GM19463 (cell line): ENCODE data around the gene NAMPT.
"Not testable (repeated sequence)": the region's sequence is repeated elsewhere in the genome, so short reads cannot be mapped to it uniquely, and the experiment has no call there.

Source experiments
- ATAC-seq: cut with Tn5 transposase; IDR thresholded peaks from one replicate; pipeline ENCODE4 v1.9.1; 2021; ENCODE audit warnings: mild to moderate bottlenecking, moderate library complexity; ENCODE audit not compliant: unreplicated experiment

The NAMPT gene

DNA sequence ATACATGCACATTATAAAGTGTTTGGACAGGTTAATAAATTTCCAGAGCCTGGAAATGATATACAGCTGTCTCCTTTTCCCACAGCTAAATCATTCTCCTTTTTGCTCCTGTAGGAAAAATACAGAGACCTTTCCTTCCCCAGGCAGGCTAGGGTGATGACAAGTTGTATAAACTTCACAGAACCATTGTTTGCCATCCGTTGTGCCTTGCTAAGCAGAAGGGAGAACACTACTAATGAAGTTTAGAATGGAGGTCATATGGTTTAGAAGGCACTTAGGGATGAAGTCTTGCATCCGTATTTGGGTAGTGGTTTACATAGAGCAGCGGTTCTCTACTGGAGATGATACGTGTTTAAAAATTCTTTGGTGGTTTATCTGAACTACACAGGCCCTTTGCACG is 46.0 kb downstream of the NAMPT start:
- no peak for ATAC-seq

DNA sequence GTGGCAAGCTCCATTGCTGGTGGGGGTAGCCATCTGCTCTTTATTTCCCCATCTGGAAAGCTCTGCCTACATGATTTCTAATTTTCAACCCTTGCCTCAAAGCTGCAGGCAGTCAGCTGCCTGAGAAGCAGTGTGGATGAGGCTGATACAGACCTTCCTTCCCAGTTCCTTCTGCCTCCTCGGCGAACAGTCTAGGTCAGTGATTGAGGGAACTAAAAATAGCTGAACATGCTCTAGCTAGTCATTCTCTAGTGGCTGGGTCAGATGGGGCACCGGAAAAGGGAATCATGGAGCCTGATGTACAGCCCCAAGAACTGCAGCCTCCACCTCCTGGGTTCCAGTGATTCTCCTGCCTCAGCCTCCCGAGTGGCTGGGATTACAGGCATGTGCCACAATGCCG is 48.7 kb downstream of the NAMPT start:
- ATAC-seq = no peak

DNA sequence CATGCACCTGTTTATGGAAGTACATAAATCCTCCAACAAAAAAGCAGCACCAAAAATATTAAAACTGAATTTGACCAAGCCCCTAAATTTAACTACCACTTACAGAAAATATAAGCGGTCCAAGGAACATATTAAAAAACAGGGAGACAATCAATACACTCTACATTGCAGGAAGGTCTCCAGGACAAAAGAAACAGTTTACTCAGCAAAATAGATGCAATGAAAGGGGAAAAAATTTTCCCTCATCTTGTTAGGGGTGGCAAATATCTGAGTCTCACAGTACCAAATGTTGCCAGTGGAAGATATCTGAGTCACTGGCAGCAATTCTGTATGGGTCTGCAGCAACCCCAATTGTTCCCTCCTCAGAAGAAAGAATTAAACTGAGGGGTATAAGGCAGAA is 50.4 kb downstream of the NAMPT start:
- ATAC-seq = no peak

- no peak for ATAC-seq
Measured at GRCh38 chr7:106231856-106232490, 52.8 kb downstream of the NAMPT start.

GRCh38 chr7:106225856-106226255 is 58.9 kb downstream of the NAMPT start:
- ATAC-seq = no peak

GRCh38 chr7:106224797-106225196 is 60.0 kb downstream of the NAMPT start:
- ATAC-seq = no peak

DNA sequence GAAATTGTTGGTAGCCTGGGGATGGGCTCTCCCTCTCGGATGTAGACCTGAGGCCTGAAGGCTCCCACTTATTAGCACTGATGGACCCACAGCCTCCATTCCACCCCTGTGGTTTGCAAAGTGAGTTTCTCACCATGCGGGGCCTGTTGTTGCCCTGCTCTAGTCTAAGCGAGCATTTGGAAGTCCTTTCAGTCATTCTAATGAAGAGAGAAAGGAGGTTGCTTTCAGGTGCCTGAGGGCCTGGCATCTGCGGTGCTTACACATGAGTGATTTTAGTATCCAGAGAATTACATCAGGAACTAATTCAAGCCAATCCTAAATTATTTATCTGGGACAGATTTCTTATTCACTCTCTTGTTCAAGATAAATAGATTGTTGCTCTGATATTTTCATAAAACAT is 61.6 kb downstream of the NAMPT start:
- ATAC-seq = no peak

DNA sequence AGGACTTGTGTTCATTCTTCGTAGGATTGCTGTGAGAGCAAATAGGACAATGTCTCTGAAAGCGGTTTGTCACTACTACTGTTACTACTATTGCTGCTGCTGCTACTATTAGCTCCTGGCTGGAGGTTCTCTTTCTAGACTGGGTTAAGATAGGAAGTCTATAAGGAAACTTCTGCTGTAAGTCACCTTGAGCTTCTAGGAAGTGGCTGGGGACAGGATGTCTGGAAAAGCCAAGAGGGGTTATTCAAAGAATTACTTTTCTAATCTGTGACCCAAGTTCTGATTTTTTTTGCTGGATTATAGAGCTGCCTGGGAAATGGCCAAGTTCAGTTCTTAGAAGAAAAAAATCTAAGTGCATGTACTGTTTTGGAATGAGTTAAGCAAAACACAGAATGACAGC is 62.2 kb downstream of the NAMPT start:
- ATAC-seq = no peak

GRCh38 chr7:106220307-106220706 is 64.5 kb downstream of the NAMPT start:
- ATAC-seq = no peak

DNA sequence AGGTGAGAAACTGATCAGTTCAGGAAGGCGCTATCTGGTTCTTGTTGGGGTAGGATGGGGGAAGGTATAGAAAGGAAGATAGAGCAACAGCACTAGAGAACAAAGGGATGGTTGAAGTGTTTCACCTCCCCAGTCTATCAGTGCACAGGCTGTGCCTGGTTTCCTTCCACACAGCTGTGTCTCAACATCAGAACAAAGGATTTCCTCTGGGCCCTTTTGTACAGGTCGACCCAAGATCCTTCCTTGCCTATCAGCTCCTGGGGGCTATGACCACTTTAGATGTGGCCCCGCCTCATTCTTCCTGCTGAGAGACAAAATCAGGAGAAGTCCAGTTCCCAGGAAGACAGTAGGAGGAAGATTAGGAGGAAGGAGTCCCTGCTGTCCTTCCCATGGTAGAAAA is 65.6 kb downstream of the NAMPT start:
- ATAC-seq = no peak

GRCh38 chr7:106218546-106218945 is 66.2 kb downstream of the NAMPT start:
- no peak for ATAC-seq

DNA sequence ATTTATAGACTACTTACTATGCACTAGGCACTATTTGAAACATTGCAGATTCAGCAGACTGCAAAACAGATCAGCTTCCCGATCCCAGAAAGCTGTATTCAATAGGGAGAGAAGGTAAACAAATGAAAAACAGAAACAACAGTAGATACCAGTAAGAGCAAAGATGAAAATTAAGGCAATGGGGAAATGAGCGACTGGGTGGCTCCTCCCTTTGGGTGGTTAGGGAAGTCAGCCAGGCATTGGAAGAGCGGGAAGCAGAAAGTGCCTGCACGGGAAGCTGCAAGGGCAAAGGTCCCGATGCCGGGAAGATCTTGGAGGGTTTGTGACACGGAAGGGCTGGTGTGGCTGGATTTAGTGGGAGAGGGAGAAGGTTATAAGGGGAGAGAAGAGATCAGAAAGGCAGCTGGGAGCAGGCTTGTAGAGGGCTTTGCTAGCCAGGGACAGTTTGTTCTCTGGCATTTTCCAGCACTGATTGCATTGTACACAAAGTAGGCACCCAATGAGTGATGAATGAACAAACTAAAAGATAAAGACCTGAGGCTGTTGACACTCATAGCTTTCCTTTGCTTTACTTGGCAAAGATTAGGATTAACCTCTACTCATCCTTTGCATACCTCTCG is 67.8 kb downstream of the NAMPT start:
- ATAC-seq = no peak

- no peak for ATAC-seq
Measured at GRCh38 chr7:106216517-106216922, 68.3 kb downstream of the NAMPT start.

GRCh38 chr7:106215868-106216516 is 68.8 kb downstream of the NAMPT start:
- ATAC-seq = no peak

GRCh38 chr7:106208944-106209343 is 75.8 kb downstream of the NAMPT start:
- not testable (repeated sequence) for ATAC-seq

DNA sequence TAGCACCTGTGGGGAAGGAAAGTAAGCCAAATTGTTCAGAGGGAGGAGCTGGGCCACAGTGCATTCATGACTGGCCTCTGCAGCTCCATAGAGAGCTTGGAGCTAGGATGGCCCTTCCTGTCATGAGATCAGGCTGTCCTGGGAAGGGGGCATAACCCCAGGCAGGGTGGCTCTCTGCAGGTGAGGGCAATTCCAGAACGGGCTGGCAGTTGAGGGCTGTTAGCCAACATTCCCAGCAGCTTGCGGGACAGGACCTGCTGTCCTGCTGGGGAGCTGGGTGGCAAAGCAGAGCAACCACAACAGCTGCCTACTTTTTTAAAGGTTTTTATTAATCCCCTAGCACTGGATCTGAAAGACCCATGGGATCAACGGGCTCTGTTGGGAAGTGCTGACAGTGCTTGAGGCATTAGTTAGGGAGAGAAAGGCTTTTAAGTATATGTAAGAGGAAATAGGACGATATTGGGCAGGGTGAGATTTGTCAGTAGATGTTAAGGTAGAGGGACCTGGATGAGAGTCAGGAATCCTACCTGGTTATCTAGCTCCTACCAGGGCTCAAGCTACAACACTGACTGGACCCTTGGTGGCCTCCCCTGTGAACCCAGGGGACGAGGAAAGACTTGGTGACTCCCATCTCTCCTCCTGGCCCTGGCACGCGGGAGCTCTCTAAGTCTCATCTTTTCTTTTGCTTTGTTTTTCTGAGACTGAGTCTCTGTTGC is 77.8 kb downstream of the NAMPT start:
- no peak for ATAC-seq

DNA sequence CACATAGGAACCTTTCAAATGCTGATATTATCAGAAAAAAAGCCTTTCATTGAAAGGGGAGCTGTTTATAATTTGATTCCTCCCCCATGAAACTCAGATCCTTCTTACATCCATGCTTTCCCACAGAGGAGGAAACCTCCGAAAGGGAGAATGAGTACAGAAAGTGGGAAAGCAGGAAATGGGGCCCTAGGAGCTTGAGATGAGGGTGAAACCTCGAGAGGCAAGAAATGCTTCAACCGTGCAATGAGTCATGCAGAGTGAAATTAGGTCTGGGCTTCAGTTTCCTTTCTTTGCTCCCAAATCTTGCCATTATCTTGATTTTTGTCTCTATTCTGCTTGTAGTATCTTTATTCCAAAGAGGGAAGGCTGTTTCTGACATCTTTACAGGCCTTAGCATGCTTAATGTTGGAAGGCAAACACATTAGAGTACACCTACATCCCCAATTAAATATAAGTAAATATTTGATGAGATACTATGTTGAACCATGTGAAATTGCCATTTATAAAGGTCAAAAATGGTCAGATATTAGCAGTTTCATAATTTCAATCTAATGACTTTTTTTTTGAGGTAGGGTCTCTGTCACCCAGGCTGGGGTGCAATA is 79.1 kb downstream of the NAMPT start:
- ATAC-seq = no peak

- no peak for ATAC-seq
Measured at GRCh38 chr7:106203473-106203872, 81.3 kb downstream of the NAMPT start.

GRCh38 chr7:106201164-106201563 is 83.6 kb downstream of the NAMPT start:
- no peak for ATAC-seq

DNA sequence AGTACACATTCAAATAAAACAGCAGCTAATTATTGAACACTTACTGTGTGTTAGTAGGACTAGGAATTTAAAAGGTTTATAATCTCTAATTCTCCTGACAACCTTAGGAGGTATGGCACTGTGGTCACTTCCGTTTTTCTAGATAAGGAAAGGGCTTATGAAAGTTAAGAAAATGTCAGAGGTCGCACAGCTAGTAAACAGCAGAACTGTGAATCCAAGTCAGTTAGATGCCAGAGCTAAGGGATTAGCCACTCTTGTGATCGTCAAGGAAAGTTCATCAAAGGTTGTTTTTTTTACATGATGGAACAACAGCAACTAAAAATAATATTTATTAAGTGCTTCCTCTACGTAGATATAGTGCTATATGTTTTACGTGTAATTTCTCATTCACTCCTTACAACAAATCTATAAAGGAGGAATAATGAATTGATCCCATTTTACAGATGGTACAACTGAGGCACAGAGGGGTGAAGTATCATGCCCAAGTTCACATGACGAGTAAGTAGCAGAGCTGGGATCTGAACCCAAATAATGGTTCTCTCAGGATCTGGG is 84.9 kb downstream of the NAMPT start:
- ATAC-seq = no peak

GRCh38 chr7:106199024-106199423 is 85.8 kb downstream of the NAMPT start:
- ATAC-seq = no peak
